Astrocyte of the spinal cord (primary cell): ENCODE data around the gene BANK1.

Experiments used
- DNase-seq: peaks from one replicate; pipeline ENCODE4 v3.0.0; 2011; ENCODE audit warnings: low read depth, low spot score
- H3K4me3 ChIP-seq: 2 replicates; pipeline ENCODE4 v1.5.1; 2011; ENCODE audit warnings: low read depth, mild to moderate bottlenecking, low read length, moderate library complexity
- in situ Hi-C: cut with HindIII; loops from 2 replicates; pipeline ENCODE4 v1.10.0; 2017; ENCODE audit warnings: low sequenced_read_pairs
- TF ChIP-seq, protein P1 (sequence below): IDR thresholded peaks from 2 replicates; pipeline ENCODE4 v1.5.1; 2012; ENCODE audit warnings: low read depth, mild to moderate bottlenecking, low read length, inconsistent platforms

The BANK1 gene

GRCh38 chr4:102008711-102009110 lies 218.2 kb downstream of the BANK1 start:
- TF ChIP-seq, protein P1, sequence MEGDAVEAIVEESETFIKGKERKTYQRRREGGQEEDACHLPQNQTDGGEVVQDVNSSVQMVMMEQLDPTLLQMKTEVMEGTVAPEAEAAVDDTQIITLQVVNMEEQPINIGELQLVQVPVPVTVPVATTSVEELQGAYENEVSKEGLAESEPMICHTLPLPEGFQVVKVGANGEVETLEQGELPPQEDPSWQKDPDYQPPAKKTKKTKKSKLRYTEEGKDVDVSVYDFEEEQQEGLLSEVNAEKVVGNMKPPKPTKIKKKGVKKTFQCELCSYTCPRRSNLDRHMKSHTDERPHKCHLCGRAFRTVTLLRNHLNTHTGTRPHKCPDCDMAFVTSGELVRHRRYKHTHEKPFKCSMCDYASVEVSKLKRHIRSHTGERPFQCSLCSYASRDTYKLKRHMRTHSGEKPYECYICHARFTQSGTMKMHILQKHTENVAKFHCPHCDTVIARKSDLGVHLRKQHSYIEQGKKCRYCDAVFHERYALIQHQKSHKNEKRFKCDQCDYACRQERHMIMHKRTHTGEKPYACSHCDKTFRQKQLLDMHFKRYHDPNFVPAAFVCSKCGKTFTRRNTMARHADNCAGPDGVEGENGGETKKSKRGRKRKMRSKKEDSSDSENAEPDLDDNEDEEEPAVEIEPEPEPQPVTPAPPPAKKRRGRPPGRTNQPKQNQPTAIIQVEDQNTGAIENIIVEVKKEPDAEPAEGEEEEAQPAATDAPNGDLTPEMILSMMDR = no peak
- H3K4me3 ChIP-seq = no peak overlapping the region
- DNase-seq = no peak
- in situ Hi-C loops = no loop called here

- TF ChIP-seq, protein P1 = no peak
- no peak for DNase-seq
- in situ Hi-C loops = no loop called here
- H3K4me3 ChIP-seq = no peak overlapping the region
These were observed 231.8 kb downstream of the BANK1 start for GRCh38 chr4:102022343-102022742.

- in situ Hi-C loops = no loop called here
- DNase-seq = no peak
- no peak overlapping the region for H3K4me3 ChIP-seq
- TF ChIP-seq, protein P1 = no peak
These were observed 237.4 kb downstream of the BANK1 start for GRCh38 chr4:102027961-102028360.

DNA sequence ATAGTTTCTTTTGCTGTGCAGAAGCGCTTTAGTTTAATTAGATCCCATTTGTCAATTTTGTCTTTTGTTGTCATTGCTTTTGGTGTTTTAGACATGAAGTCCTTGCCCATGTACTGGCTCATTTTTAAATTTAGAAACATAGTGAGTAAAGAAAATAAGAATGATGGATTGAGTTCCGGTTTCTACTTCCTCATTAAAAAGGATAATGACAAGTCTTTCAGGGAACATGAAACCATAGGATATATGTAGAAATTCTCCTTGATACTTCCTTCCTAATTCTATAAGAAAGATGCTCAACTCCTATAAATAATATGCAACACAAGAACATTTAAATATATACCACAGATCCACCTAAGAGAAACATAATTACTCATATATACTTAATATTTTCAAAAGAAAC lies 240.9 kb downstream of the BANK1 start:
- no peak for DNase-seq
- in situ Hi-C loops = no loop called here
- TF ChIP-seq, protein P1 = no peak
- no peak overlapping the region for H3K4me3 ChIP-seq

DNA sequence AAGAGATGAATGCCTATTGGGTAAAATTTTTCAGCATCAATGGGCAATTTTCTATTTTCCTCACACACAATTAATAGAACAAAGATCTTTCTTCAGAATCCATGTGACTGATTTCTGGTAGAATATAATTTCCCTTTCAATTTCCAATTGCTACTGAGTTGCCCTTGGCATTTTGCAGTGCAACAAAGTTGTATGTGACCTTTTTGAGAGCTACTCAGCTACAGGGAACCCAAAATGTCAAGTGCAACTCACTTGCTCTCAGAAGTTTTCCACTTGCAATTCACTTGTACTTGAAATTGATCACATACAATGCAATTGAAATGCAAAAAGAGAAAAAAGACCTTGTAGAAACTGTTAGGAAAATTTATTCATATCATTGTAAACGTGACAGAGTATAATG lies 245.5 kb downstream of the BANK1 start:
- TF ChIP-seq, protein P1 = no peak
- DNase-seq = no peak
- in situ Hi-C loops = no loop called here
- H3K4me3 ChIP-seq = no peak overlapping the region

DNA sequence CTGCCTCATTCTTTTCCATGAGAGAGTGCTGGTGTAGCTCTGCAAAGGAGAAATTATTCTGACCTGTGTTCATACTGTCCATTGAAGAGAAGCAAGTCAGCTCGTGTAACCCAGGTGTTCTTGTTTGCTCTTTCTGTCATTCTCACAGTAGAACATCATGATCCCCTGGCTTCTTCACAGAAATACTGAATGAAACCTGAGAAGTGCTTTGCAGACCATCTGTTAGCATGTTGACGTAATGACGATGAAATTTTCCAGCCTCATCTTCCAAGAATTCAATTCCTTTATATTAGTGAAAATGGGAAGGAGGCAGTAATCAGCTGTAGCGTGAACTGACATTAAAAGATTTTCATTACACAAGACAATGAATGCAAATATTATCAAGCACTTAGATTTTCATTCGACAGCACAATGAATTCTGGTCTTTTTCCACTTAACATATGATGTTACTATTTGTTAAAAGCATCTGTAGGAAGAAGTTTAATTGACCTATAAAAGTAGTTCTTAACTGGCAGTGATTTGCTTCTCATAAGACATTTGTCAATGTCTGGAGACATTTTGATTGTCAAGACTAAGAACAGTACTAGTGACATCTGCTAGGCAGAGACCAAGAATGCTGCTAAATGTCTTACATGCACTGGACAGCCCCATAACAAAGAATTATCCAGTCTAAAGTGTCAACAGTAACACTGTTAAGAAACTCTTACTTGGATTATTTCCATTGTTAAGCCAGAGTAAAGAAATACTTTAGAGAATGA lies 246.3 kb downstream of the BANK1 start:
- H3K4me3 ChIP-seq = no peak overlapping the region
- TF ChIP-seq, protein P1 = no peak
- peak; percentile 42 for DNase-seq
- in situ Hi-C loops = no loop called here

DNA sequence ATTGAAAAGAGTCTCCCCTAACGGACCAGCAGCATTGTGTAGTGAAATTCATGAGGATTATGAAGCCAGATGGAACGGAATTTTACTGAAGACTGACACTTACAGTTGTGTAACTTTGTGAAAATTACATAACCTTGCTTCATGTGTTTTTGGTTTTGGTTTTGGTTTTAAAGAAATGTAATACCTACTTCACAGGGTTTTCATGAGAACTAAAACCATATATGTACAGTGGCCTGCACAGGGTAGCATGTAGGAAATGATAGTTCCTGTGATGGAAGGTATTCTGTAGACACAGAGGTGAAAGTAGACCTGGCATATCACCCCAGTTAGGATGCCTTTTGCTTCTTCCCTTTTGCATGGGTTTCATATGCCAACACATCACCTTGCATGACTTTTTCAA lies 247.0 kb downstream of the BANK1 start:
- TF ChIP-seq, protein P1 = no peak
- no peak for DNase-seq
- H3K4me3 ChIP-seq = no peak overlapping the region
- in situ Hi-C loops = no loop called here
